Measurements from ENCODE around the gene FES.

DNA sequence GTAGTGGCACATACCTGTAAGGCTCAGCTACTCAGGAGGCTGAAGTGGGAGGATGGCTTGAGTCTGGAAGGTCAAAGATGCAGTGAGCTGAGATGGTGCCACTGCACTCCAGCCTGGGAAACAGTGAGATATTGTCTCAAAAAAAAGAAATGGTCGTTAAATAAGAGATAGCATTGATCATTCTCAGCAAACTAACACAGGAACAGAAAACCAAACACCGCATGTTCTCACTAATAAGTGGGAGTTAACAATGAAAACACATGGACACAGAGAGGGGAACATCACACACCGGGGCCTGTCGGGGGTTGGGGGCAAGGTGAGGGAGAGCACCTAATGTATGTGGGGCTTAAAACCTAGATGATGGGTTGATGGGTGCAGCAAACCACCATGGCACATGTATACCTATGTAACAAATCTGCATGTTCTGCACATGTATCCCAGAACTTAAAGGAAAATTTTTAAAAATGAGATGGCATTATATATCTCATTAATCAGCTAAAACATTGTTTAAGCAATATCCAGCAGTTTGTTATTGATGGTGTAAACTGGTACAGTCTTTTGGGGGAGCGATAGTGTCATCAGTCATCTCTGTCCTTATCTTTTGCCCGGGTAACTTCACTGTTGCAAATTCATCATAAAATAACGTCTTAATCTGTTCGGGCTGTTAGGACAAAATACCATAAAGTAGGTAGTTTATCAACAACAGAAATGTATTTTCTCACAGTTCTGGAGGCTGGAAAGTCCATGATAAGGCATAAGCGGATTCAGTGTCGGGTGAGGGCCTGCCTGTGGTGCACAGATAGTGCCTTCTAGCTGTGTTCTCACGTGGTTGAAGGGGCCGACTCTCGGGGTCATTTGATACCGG is 17.1 kb downstream of the FES start:
- TF ChIP-seq POLR2A (IDR thresholded peaks at IDR 0.05) (no peak), CTCF (IDR thresholded peaks at IDR 0.05) (no peak), EP300 (IDR thresholded peaks at IDR 0.05) (no peak)
